Skeletal muscle tissue (tissue), 4 donors: ENCODE measurements around the gene HIVEP3. TPM values are rescaled to one million over a fixed set of nuclear protein-coding genes. Genes with fewer than 3 reads are reported as not detected.
"Not testable (repeated sequence)": the region's sequence is repeated elsewhere in the genome, so short reads cannot be mapped to it uniquely, and the experiment has no call there.

Experiments used
- H3K27ac ChIP-seq: one replicate; pipeline ENCODE4 v1.7.0; 2013; ENCODE audit warnings: mild to moderate bottlenecking, low read depth, low read length, inconsistent platforms
- H3K27me3 ChIP-seq, 3 donors: one replicate each; pipeline ENCODE4 v1.7.0; 2013; ENCODE audit warnings: low read length in 3 of 3; ENCODE audit not compliant: control insufficient read depth in 3 of 3, insufficient read depth in 3 of 3
- H3K36me3 ChIP-seq, 3 donors: one replicate each; pipeline ENCODE4 v1.7.0; 2013; ENCODE audit warnings: low read length in 3 of 3; ENCODE audit not compliant: control insufficient read depth in 3 of 3, insufficient read depth in 3 of 3
- H3K4me1 ChIP-seq, 3 donors: one replicate each; pipeline ENCODE4 v1.7.0; 2013; ENCODE audit warnings: low read length in 3 of 3, mild to moderate bottlenecking in 3 of 3; ENCODE audit not compliant: control insufficient read depth in 3 of 3, insufficient read depth in 3 of 3
- H3K4me3 ChIP-seq, 3 donors: one replicate each; pipeline ENCODE4 v1.7.0; 2013; ENCODE audit warnings: low read length in 3 of 3
- H3K9ac ChIP-seq, 3 donors: one replicate each; pipeline ENCODE4 v1.7.0; 2013; ENCODE audit warnings: low read length in 3 of 3, mild to moderate bottlenecking in 3 of 3, moderate library complexity in 2 of 3, low read depth in 1 of 3
- H3K9me3 ChIP-seq, 3 donors: one replicate each; pipeline ENCODE4 v1.7.0; 2013; ENCODE audit warnings: low read length in 3 of 3; ENCODE audit not compliant: control insufficient read depth in 3 of 3
- total RNA-seq: library from RNA; depleted of rRNA; stranded (reverse); fragments of >200 nt; gene quantifications from one replicate; pipeline ENCODE4 v1.2.3, GENCODE V29; 2014
- donor health status: Osteomylitis.

The HIVEP3 gene
- 0.52 TPM for total RNA-seq

DNA sequence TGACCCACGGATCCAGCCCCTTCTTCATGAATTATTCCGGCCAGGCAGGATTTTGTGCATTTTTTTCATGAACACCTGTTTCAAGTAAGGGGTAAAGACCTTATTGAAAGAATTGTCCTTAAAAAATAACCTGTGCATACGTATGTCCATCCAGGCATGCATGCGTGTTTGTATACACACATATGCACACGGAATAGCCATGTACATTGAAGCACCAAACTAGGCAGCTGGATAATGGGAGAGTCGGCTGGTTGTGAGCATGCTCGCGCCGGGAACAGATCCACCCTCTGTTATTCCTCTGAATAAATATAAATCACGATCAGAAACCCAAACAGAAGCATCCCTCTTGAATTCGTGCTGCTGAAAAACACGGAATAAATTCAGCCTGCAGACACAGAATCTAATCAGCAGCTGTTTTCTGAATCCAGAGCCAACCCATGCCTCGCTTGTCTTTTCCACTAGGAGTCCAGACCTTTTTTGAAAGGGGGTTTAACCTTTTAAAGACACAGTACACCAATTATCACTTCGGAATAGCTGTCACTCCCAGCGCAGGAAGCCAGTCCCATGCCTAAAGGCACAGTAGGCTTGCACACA, at the start of gene HIVEP3:
Gene HIVEP3 (minus strand): TSS at position 473 of the 594 bp plus-strand sequence.
- Histone ChIP-seq H3K27me3 (no peaks in the 10 kb centered on the region), H3K27ac (peak within 1 kb of the TSS; percentile 54), H3K9me3 (no peaks in the 10 kb centered on the region), H3K4me3 (peak within 1 kb of the TSS; percentile 76 to 91 (median 80)), H3K36me3 (no peaks in the 10 kb centered on the region), H3K4me1 (peaks cover 31 to 40% (median 31%) of the 10 kb centered on the region in 3 donors), H3K9ac (peak within 1 kb of the TSS; percentile 78 to 91 (median 90))

- Histone ChIP-seq H3K27me3 (no peaks in the 10 kb centered on the region), H3K9me3 (no peaks in the 10 kb centered on the region), H3K4me1 (no peaks in the 10 kb centered on the region), H3K36me3 (no peaks in the 10 kb centered on the region), H3K27ac (no peak overlapping the region), H3K9ac (no peak overlapping the region), H3K4me3 (no peak overlapping the region)
Measured at GRCh38 chr1:41964400-41964799, 45.7 kb upstream of the HIVEP3 start.

- Histone ChIP-seq H3K36me3 (no peaks in the 10 kb centered on the region), H3K9ac (no peak overlapping the region), H3K9me3 (no peaks in the 10 kb centered on the region), H3K4me1 (peaks cover 0 to under 1% (median under 1%) of the 10 kb centered on the region in 3 donors), H3K27ac (no peak overlapping the region), H3K27me3 (no peaks in the 10 kb centered on the region), H3K4me3 (no peak overlapping the region)
Measured at GRCh38 chr1:41963636-41964035, 44.9 kb upstream of the HIVEP3 start.

DNA sequence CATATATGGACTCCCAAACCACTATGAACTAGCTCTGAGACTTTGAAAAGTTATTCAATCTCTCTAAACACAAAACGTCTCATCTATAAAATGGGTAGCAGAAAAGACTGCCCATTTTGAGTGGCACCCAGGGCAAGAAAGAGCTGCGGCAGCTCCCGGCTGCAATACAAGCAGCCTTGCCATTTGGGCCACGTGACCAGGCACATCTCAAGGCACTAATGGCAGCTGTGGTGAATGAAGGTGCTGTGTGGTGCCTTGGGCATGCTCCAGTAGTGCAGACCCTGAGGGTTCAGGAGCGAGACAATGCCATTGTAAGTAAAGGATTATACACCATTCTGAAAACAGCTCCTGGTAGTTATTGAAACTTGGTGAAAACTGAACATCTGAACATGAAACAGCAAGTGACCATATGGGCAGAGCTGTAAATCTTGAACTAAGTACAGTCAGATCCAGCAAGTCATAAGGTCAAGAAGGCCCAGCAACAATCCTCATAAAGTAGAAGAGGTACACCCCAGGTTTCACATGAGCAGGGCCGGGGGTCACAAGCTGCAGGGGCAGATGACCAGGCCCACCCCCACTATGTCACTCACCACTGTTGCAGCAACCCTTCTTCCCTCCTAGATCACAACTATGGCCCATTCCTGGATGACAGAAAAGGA, 39.4 kb upstream of the HIVEP3 start:
- Histone ChIP-seq H3K4me1 (peaks cover 7 to 26% (median 17%) of the 10 kb centered on the region in 3 donors), H3K27me3 (no peaks in the 10 kb centered on the region), H3K9ac (no peak overlapping the region), H3K9me3 (no peaks in the 10 kb centered on the region), H3K4me3 (no peak overlapping the region), H3K27ac (peak overlapping the region; percentile 61), H3K36me3 (no peaks in the 10 kb centered on the region)

- Histone ChIP-seq H3K9me3 (no peaks in the 10 kb centered on the region), H3K27me3 (no peaks in the 10 kb centered on the region), H3K27ac (peak overlapping the region; percentile 61), H3K4me1 (peaks cover 7 to 26% (median 17%) of the 10 kb centered on the region in 3 donors), H3K36me3 (no peaks in the 10 kb centered on the region), H3K4me3 (peak overlapping the region in 1 of 3 donors; percentile 2), H3K9ac (no peak overlapping the region)
Measured at GRCh38 chr1:41957568-41957967, 38.8 kb upstream of the HIVEP3 start.

DNA sequence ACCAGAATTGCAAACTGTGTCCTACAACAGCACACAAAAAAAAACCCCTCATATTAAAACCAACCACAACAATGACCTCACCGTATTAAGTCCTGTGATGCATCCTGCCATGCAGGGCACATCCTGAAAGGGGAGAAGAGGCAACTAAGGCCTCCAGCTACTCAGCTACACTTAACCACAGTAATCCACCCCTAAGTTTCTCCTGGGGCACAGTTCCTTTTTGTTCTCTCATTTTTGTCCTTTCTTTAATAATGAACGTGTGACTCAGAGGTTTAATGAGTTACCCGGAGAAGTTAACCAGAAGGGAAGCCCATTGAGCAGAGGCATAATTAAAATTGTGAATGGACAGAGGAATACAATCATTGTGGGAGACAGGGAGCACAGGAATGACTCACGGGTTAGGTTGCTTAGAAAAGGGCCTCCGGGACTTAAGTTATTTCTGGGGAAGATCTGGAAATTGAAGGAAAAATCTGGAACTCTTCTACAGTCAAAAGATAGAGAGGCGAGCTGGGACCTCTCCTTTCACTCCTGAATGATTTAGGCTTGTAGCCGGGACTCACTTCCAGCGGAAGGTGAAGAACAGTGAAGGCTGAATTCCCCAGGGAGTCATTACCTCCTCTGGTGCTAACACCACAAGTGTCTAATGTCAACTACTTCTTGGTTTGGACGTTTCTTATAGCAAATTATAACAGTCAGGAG, 36.9 kb upstream of the HIVEP3 start:
- no peaks in the 10 kb centered on the region for H3K9me3 ChIP-seq
- H3K4me1 ChIP-seq, result peaks cover 7 to 26% (median 17%) of the 10 kb centered on the region in 3 donors
- no peak overlapping the region for H3K4me3 ChIP-seq
- H3K27me3 ChIP-seq, result no peaks in the 10 kb centered on the region
- no peak overlapping the region for H3K27ac ChIP-seq
- no peak overlapping the region for H3K9ac ChIP-seq
- H3K36me3 ChIP-seq, result no peaks in the 10 kb centered on the region

DNA sequence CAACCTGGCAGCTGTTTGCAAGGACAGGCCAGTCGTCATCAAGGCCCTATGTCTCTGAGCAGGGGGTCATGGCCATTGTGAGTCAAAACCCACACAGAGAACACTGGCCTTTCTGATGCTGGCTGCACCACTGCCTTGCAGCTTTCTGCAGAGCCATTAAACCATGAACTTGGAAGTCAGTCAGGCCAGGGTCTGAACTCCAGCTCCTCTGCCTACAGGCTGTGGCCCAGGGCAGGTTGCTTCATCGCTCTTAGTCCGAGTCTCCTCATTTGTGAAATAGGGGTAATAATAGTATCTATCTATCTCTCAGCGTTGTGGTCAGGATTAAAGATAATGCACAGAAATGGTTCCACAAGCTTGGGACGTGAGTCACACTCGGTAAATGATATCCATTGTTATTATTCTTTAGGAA, 35.8 kb upstream of the HIVEP3 start:
- peaks cover 7 to 26% (median 17%) of the 10 kb centered on the region in 3 donors for H3K4me1 ChIP-seq
- H3K9me3 ChIP-seq, result no peaks in the 10 kb centered on the region
- no peak overlapping the region for H3K27ac ChIP-seq
- H3K4me3 ChIP-seq, result no peak overlapping the region
- no peak overlapping the region for H3K9ac ChIP-seq
- H3K36me3 ChIP-seq, result no peaks in the 10 kb centered on the region
- H3K27me3 ChIP-seq, result no peaks in the 10 kb centered on the region

GRCh38 chr1:41953291-41953690, 34.6 kb upstream of the HIVEP3 start:
- Histone ChIP-seq H3K27ac (no peak overlapping the region), H3K36me3 (no peaks in the 10 kb centered on the region), H3K9me3 (no peaks in the 10 kb centered on the region), H3K4me3 (no peak overlapping the region), H3K27me3 (no peaks in the 10 kb centered on the region), H3K4me1 (peaks cover 7 to 22% (median 13%) of the 10 kb centered on the region in 3 donors), H3K9ac (no peak overlapping the region)

DNA sequence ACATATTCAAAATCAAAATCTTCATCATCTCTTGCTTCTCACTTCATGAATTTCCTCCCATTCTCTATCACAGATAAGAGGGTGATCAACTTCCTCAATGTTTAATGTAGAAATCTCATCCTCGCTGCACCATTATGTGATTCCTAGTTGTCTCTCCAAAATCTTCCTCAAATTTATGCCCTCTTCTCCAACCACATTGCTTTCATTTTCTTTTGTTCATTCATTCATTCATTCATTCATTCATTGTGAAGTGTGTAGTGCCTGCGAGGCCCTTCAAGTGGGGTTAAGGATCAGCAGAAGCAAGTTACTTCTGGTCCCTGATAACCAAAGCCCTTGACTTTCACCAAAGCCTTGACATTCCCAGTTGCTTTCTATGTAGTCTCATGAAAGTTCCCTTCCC, 33.5 kb upstream of the HIVEP3 start:
- Histone ChIP-seq H3K4me3 (no peak overlapping the region), H3K27me3 (no peaks in the 10 kb centered on the region), H3K36me3 (no peaks in the 10 kb centered on the region), H3K27ac (no peak overlapping the region), H3K4me1 (peaks cover 3 to 15% (median 4%) of the 10 kb centered on the region in 3 donors), H3K9ac (no peak overlapping the region), H3K9me3 (no peaks in the 10 kb centered on the region)

GRCh38 chr1:41951492-41951891, 32.8 kb upstream of the HIVEP3 start:
- not testable (repeated sequence) for H3K36me3 ChIP-seq, H3K9me3 ChIP-seq, H3K27me3 ChIP-seq, H3K27ac ChIP-seq, H3K9ac ChIP-seq, H3K4me3 ChIP-seq
- peaks cover 3 to 11% (median 3%) of the 10 kb centered on the region in 3 donors for H3K4me1 ChIP-seq
